Measurements from ENCODE around the gene PCSK4. TPM values are rescaled to one million over a fixed set of nuclear protein-coding genes. Genes with fewer than 3 reads are reported as not detected.

PCSK4 gene
- total RNA-seq, 1 donor from 2014 or later, result 1.6 TPM

- no peak for DNase-seq (ENCODE audit: low read depth)
- Histone ChIP-seq H3K36me3 (ENCODE audit: control insufficient read depth, insufficient read depth, low read length) (peaks cover 6% of the 10 kb centered on the region), H3K4me3 (ENCODE audit: low read depth, low read length) (no peak overlapping the region), H3K27me3 (ENCODE audit: control insufficient read depth, insufficient read depth, low read length) (no peaks in the 10 kb centered on the region)
- TF ChIP-seq CTCF (IDR thresholded peaks at IDR 0.05; ENCODE audit: insufficient read depth, low read length, poor library complexity, severe bottlenecking), result no peak
These were observed 54.7 kb downstream of the PCSK4 start for GRCh38 chr19:1435378-1435989.

- Histone ChIP-seq H3K4me3 (ENCODE audit: low read depth, low read length) (no peak overlapping the region), H3K27me3 (ENCODE audit: control insufficient read depth, insufficient read depth, low read length) (no peaks in the 10 kb centered on the region), H3K36me3 (ENCODE audit: control insufficient read depth, insufficient read depth, low read length) (peaks cover 10% of the 10 kb centered on the region)
- DNase-seq (ENCODE audit: low read depth), result no peak
- no peak for TF ChIP-seq CTCF (IDR thresholded peaks at IDR 0.05; ENCODE audit: insufficient read depth, low read length, poor library complexity, severe bottlenecking)
These were observed 55.5 kb downstream of the PCSK4 start for GRCh38 chr19:1434577-1435060.

DNA sequence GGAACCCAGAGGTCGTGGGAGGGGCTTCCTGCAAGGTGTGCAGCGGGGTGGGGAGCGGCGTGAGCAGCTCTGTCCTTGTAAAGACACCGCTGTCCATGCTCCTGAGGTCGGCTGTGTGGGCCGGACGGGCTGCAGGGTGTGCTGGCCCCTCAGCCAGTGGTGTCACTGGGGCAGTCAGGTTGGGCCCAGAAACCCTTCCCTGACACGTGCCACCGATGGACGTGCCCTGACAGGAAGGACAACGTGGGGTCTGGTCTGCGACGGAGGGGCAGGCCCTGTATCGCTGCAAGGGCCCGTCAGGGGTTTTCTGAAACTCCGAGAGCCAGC, 56.1 kb downstream of the PCSK4 start:
- H3K36me3 ChIP-seq (ENCODE audit: control insufficient read depth, insufficient read depth, low read length), result peaks cover 13% of the 10 kb centered on the region
- no peak overlapping the region for H3K4me3 ChIP-seq (ENCODE audit: low read depth, low read length)
- no peak for TF ChIP-seq CTCF (IDR thresholded peaks at IDR 0.05; ENCODE audit: insufficient read depth, low read length, poor library complexity, severe bottlenecking)
- no peak for DNase-seq (ENCODE audit: low read depth)
- no peaks in the 10 kb centered on the region for H3K27me3 ChIP-seq (ENCODE audit: control insufficient read depth, insufficient read depth, low read length)

- no peak for DNase-seq (ENCODE audit: low read depth)
- no peak for TF ChIP-seq CTCF (IDR thresholded peaks at IDR 0.05; ENCODE audit: insufficient read depth, low read length, poor library complexity, severe bottlenecking)
- peaks cover 13% of the 10 kb centered on the region for H3K36me3 ChIP-seq (ENCODE audit: control insufficient read depth, insufficient read depth, low read length)
- H3K4me3 ChIP-seq (ENCODE audit: low read depth, low read length), result no peak overlapping the region
- no peaks in the 10 kb centered on the region for H3K27me3 ChIP-seq (ENCODE audit: control insufficient read depth, insufficient read depth, low read length)
These were observed 56.8 kb downstream of the PCSK4 start for GRCh38 chr19:1433119-1434039.

GRCh38 chr19:1432507-1432887, 57.7 kb downstream of the PCSK4 start:
- H3K4me3 ChIP-seq (ENCODE audit: low read depth, low read length), result no peak overlapping the region
- H3K36me3 ChIP-seq (ENCODE audit: control insufficient read depth, insufficient read depth, low read length), result peaks cover 13% of the 10 kb centered on the region

More at GRCh38 chr19:1432507-1432887, 57.7 kb downstream of the PCSK4 start:
- TF ChIP-seq CTCF (IDR thresholded peaks at IDR 0.05; ENCODE audit: insufficient read depth, low read length, poor library complexity, severe bottlenecking), result no peak
- no peak for DNase-seq (ENCODE audit: low read depth)
- no peaks in the 10 kb centered on the region for H3K27me3 ChIP-seq (ENCODE audit: control insufficient read depth, insufficient read depth, low read length)

Data from kidney epithelial cell (primary cell).